NCI-H226 (cell line): Measurements from ENCODE around the gene NBPF6.
"Not testable (repeated sequence)": the region's sequence is repeated elsewhere in the genome, so short reads cannot be mapped to it uniquely, and the experiment has no call there.

Source experiments
- DNase-seq: peaks from one replicate; pipeline ENCODE4 v3.0.0-alpha.2; 2015

Gene NBPF6

DNA sequence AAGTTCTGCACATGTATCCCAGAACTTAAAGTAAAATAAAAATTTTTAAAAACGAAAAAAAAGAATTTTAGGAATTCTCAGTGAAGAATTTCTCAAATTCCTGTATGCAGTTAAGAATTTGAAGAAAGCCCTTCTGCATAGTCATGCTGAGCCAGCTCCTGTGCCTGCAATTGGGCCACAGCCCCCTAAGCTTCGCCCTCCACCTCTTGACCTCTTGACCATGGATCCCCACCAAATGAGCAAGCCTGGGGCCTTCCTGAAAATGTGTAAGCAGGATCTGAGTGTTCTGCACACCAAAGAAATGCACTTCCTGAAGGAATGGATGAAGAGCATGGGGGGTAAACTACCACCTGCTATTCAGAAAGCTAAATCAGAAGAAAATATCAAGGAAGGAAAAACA, 52.0 kb downstream of the NBPF6 start:
- no peak for DNase-seq

DNA sequence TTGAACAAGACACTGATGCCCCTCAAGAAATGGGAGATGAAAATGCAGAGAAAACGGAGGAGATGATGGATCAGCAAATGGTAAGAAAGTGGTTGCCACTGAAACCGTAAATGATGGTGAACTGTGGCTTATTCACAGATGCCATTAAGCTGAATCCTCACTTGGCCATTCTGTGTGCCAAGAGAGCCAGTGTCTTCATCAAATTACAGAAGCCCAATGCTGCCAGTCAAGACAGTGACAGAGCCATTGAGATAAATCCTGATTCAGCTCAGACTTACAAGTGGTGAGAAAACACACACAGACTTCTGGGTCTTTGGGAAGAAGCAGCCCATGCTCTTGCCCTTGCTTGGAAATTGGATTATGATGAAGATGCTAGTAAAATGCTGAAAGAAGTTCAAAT, 52.5 kb downstream of the NBPF6 start:
- DNase-seq = peak; percentile 43

DNA sequence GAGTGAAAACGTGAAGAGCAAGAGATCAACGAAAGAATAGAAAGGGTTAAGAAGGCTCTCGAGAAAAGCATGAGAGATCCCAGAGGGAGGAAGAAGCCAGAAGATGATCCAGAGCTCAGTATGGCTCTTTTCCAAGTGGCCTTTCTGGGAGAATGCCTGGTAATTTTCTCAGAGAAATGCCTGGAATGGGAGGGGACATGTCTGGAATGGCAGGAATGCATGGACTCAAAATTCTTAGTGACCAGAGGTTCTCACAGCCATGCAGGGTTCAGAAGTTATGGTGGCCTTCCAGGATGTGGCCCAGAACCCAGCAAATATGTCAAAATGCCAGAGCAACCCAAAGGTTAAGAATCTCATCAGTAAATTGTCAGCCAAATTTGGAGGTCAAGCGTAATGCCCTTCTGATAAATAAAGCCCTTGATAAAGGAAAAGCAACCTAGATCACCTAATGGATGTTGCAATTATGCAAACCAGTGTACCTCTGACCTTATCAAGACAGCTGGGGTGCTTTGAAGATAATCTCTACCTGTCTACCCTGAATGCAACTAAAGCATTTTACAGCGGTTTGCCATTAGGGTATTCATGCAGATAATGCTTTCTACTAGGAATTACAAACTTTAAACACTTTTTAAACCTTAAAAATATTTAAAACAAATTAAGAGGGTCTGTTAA, 53.1 kb downstream of the NBPF6 start:
- DNase-seq = peak; percentile 90

DNA sequence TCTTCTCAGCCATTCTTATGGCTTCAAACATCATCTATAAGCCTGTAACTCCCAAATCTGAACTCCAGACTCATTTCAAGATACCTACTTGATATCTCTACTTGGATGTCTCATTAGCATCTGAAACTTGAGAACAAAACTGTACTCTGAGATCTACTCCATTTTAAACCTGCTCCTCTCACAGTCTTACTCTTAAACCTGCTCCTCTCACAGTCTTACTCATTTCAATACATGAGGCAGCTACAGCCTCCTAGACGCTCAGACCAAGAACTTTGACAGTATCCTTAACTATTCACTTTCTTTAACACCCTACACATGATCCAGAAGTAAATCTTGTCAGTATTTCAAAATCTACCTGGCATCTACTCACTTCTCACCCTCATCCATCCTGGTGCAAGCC, 54.3 kb downstream of the NBPF6 start:
- no peak for DNase-seq

DNA sequence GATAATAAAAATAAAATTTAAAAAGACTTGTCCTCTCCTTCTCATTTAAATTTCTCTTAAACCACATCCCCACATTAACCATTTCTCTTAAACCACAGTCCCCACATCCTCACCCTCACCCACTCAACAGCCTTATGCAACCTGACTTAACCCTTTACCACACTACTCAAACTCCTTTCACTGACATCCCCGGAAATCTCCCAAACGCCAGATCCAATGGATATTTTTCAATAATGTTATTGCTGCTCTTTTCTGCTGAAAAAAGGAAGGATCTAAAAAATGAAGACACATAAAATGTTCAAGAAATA, 55.6 kb downstream of the NBPF6 start:
- DNase-seq = no peak

DNA sequence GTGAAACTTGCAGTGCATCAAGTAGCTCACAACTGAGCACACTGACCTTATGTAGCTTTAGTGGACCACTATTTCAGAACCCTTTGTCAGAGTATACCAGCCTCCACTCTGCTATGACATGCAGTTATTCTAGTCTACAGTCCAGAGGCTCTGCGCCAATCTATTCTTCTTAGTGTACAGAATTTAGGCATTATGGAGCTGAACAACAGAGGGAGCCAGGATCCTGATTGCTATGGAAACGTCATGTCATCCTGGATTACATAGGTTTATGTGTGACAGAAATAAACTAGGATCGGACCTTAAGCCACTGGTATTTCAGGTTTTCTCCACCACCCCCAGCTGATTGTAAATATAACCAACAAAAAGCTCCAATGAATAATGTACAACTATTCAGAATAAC, 61.6 kb downstream of the NBPF6 start:
- DNase-seq = no peak

DNA sequence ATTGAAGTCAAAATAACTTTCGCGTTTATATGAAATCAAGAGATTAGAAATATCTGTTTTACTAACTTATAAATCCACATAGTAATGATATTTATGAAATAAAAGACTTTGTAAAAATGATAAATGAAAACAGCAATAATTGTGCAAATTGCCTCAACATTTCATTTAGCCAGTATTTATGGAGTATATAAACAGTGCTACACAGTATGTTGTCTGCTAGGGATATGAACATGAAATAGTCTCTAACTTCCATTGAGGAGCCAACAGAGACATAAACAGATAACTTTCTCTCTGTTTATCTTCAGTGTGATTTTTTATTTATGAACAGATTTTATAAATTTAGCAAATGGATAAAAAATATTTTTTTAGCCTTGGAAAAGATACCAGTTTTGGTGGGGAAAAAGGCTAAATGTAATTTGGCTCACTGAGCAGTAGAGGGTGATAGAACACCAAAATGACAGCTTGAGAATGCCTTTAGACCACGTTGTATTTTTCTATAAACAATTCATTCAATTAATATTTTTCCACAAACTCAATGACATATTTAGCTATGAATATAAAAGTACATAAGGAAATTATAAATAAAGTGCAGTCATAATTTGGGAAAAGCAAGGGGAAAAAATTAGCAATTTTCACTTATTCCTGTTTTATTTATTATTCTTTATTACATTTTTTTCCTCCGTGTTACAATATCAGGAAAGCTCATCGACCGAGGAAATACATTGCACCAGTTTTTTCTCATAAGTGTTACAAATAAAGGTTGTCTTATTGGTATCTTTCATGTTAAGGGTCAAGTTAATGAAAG, 62.3 kb downstream of the NBPF6 start:
- DNase-seq = peak; percentile 19

DNA sequence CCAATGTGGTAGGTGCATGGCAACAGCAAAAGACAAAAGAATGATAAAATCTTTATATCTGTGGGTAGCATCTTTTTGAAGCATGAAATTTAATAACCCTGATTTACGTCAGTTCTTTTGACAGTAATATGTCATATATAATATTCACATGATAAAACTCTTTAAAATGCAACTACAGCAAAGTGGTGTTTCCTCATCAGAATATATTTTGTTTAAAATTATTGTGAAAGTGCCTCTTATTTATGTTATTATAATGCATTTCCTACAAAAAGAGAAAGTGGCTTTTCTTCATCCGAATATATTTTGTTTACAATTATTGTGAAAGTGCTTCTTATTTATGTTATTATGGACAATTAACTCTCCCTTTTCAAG, 62.9 kb downstream of the NBPF6 start:
- DNase-seq = no peak

DNA sequence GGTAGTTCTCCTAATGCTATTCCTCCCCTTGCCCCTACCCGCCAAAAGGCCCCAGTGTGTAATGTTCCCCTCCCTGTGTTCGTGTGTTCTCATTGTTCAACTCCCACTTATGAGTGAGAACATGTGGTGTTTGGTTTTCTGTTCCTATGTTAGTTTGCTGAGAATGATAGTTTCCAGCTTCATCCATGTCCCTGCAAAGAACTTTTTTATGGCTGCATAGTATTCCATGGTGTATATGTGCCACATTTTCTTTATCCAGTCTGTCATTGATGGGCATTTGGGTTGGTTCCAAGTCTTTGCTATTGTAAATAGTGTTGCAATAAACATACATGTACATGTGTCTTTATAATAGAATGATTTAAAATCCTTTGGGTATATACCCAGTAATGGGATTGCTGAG, 63.8 kb downstream of the NBPF6 start:
- not testable (repeated sequence) for DNase-seq

DNA sequence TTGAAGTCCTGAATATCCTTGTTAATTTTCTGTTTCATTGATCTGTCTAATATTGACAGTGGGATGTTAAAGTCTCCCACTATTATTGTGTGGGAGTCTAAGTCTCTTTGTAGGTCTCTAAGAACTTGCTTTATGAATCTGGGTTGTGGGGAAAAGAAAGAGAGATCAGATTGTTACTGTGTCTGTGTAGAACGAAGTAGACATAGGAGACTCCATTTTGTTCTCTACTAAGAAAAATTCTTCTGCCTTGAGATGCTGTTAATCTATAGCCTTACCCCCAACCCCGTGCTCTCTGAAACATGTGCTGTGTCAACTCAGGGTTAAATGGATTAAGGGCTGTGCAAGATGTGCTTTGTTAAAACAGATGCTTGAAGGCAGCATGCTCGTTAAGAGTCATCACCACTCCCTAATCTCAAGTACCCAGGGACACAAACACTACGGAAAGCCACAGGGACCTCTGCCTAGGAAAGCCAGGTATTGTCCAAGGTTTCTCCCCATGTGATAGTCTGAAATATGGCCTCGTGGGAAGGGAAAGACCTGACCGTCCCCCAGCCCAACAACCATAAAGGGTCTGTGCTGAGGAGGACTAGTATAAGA, 67.3 kb downstream of the NBPF6 start:
- DNase-seq = not testable (repeated sequence)
